ENCODE measurements around the gene SF3A1.

GRCh38 chr22:30400159-30400558 is 43.5 kb upstream of the SF3A1 start:
- TF ChIP-seq, protein P1, sequence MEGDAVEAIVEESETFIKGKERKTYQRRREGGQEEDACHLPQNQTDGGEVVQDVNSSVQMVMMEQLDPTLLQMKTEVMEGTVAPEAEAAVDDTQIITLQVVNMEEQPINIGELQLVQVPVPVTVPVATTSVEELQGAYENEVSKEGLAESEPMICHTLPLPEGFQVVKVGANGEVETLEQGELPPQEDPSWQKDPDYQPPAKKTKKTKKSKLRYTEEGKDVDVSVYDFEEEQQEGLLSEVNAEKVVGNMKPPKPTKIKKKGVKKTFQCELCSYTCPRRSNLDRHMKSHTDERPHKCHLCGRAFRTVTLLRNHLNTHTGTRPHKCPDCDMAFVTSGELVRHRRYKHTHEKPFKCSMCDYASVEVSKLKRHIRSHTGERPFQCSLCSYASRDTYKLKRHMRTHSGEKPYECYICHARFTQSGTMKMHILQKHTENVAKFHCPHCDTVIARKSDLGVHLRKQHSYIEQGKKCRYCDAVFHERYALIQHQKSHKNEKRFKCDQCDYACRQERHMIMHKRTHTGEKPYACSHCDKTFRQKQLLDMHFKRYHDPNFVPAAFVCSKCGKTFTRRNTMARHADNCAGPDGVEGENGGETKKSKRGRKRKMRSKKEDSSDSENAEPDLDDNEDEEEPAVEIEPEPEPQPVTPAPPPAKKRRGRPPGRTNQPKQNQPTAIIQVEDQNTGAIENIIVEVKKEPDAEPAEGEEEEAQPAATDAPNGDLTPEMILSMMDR (IDR thresholded peaks at IDR 0.05): no peak
- TF ChIP-seq POLR2A (IDR thresholded peaks at IDR 0.05): no peak

All from heart left ventricle (tissue), 13 donors.